ENCODE data around the gene TOLLIP. TPM values are rescaled to one million over a fixed set of nuclear protein-coding genes. Genes with fewer than 3 reads are reported as not detected.

The TOLLIP gene
- total RNA-seq, 1 experiment from 2014 or later: 29.5 TPM

GRCh38 chr11:1305063-1305495 lies 4.4 kb downstream of the TOLLIP start:
- POLR2A ChIA-PET (ENCODE audit: unreplicated experiment): no interaction called here

GRCh38 chr11:1304380-1304779 lies 5.1 kb downstream of the TOLLIP start:
- Histone ChIP-seq H4K20me1 (ENCODE audit: insufficient read depth) (peaks cover 7% of the 10 kb centered on the region; the same call in 1 of the 2 replicates), H3K27me3 (ENCODE audit: insufficient read depth, low read depth) (no peaks in the 10 kb centered on the region), H3K4me1 (replicated peaks; ENCODE audit: insufficient read depth) (peaks cover 19% of the 10 kb centered on the region), H3K36me3 (ENCODE audit: low read depth) (no peaks in the 10 kb centered on the region), H3K4me2 (0 out of 2 replicates have a peak overlapping the region, but pooled peaks have one; percentile 26), H3K4me3 (no peak overlapping the region), H3K9me3 (ENCODE audit: insufficient read depth, low read depth) (no peaks in the 10 kb centered on the region), H2AFZ (no peak overlapping the region), H3K9me2 (ENCODE audit: insufficient read depth) (no peaks in the 10 kb centered on the region), H3K27ac (no peak overlapping the region), H3K79me2 (ENCODE audit: low read depth) (peaks cover 57% of the 10 kb centered on the region), H3F3A (ENCODE audit: insufficient read depth, low read depth) (peaks cover 5% of the 10 kb centered on the region; the same call in 1 of the 2 replicates)
- ChIA-PET POLR2A (ENCODE audit: unreplicated experiment) (no interaction called here), CTCF (no interaction called here)
- DNase-seq: no peak
- BruUV-seq (replicated peaks): no TSS peak
- intact Hi-C loops (cut with micrococcal nuclease; ENCODE audit: unreplicated experiment): no loop called here
- TF ChIP-seq EZH2 (IDR thresholded peaks at IDR 0.05; ENCODE audit: low read depth) (no peak), CTCF (conservative IDR thresholded peaks at IDR 0.05) (no peak)

More at GRCh38 chr11:1305063-1305495, 4.4 kb downstream of the TOLLIP start:
- no peak for TF ChIP-seq CTCF (conservative IDR thresholded peaks at IDR 0.05)
- no peak for TF ChIP-seq EZH2 (IDR thresholded peaks at IDR 0.05; ENCODE audit: low read depth)
- no peaks in the 10 kb centered on the region for H3K27me3 ChIP-seq (ENCODE audit: insufficient read depth, low read depth)
- peaks cover 5% of the 10 kb centered on the region; the same call in 1 of the 2 replicates for H3F3A ChIP-seq (ENCODE audit: insufficient read depth, low read depth)
- no peak overlapping the region for H3K4me3 ChIP-seq
- peaks cover 13% of the 10 kb centered on the region for H3K4me1 ChIP-seq (replicated peaks; ENCODE audit: insufficient read depth)
- H3K9me2 ChIP-seq (ENCODE audit: insufficient read depth): no peaks in the 10 kb centered on the region
- BruUV-seq (replicated peaks): no TSS peak
- no peak overlapping the region for H2AFZ ChIP-seq
- H4K20me1 ChIP-seq (ENCODE audit: insufficient read depth): peaks cover 3% of the 10 kb centered on the region; the same call in 1 of the 2 replicates
- CTCF ChIA-PET: no interaction called here
- intact Hi-C loops (cut with micrococcal nuclease; ENCODE audit: unreplicated experiment): loop anchor here (5.0 kb wide), 1 partner anchor 82 kb away; the partner anchor contains the start of gene BRSK2
- no peaks in the 10 kb centered on the region for H3K9me3 ChIP-seq (ENCODE audit: insufficient read depth, low read depth)
- no peak overlapping the region for H3K27ac ChIP-seq
- H3K79me2 ChIP-seq (ENCODE audit: low read depth): peaks cover 57% of the 10 kb centered on the region
- DNase-seq: no peak
- no peaks in the 10 kb centered on the region for H3K36me3 ChIP-seq (ENCODE audit: low read depth)
- no peak overlapping the region for H3K4me2 ChIP-seq

- no TSS peak for BruUV-seq (replicated peaks)
- H3K4me2 ChIP-seq: peak overlapping the region; percentile 26; the same call in 1 of the 2 replicates
- no peak overlapping the region for H3K4me3 ChIP-seq
- TF ChIP-seq EZH2 (IDR thresholded peaks at IDR 0.05; ENCODE audit: low read depth) (no peak), CTCF (conservative IDR thresholded peaks at IDR 0.05) (no peak)
- DNase-seq: no peak
- no peaks in the 10 kb centered on the region for H3K9me2 ChIP-seq (ENCODE audit: insufficient read depth)
- intact Hi-C loops (cut with micrococcal nuclease; ENCODE audit: unreplicated experiment): no loop called here
- H3K36me3 ChIP-seq (ENCODE audit: low read depth): no peaks in the 10 kb centered on the region
- no peak overlapping the region for H3K27ac ChIP-seq
- CTCF ChIA-PET: no interaction called here
- no peaks in the 10 kb centered on the region for H3K9me3 ChIP-seq (ENCODE audit: insufficient read depth, low read depth)
- H3F3A ChIP-seq (ENCODE audit: insufficient read depth, low read depth): peaks cover 5% of the 10 kb centered on the region; the same call in 1 of the 2 replicates
- H2AFZ ChIP-seq: no peak overlapping the region
- peaks cover 8% of the 10 kb centered on the region for H4K20me1 ChIP-seq (ENCODE audit: insufficient read depth)
- peaks cover 57% of the 10 kb centered on the region for H3K79me2 ChIP-seq (ENCODE audit: low read depth)
- POLR2A ChIA-PET (ENCODE audit: unreplicated experiment): no interaction called here
- no peaks in the 10 kb centered on the region for H3K27me3 ChIP-seq (ENCODE audit: insufficient read depth, low read depth)
- H3K4me1 ChIP-seq (replicated peaks; ENCODE audit: insufficient read depth): peaks cover 22% of the 10 kb centered on the region
Measured at GRCh38 chr11:1303973-1304372, 5.5 kb downstream of the TOLLIP start.
